GM12872 (cell line): Measurements from ENCODE around the gene NLRP3.

Experiments used
- TF ChIP-seq, protein P1 (sequence below): IDR thresholded peaks from 3 replicates; pipeline ENCODE4 v1.5.1; 2011; ENCODE audit warnings: low read depth, mild to moderate bottlenecking, low read length, moderate library complexity; ENCODE audit not compliant: insufficient read depth

Gene NLRP3

DNA sequence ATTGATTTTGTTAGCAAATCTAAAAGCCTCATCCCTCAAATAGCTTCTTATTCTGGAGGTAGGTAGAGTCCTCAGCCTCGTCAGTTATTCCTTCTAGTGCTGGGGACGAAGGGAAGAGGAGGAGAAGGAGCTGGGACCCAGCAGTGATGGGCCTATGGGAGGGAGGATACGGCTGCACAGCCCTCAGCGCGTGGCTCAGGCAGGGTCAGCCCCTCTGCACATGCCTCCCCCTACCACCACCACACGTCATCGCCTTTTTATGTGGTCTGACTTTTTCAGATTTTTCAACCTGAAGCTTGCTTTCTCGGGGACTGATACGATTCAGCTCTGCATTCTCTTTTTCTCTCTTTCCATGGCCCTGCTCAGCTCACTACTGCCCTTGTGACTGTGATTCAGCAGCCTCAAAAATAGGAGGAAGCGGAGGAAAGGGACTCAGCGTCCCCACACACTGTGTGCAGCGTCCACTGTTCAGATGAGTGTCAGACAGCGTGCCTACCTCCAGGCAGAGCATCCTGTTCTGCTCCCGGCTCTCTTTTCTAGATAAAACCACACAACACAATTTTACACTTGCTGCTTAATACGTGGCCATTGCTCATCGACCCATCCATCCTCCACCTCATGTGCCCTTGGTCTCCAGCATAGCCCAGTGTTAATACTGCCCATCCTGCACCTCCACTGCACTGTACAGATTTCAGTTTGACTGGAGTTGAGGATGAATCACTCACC is 41.1 kb downstream of the NLRP3 start:
- TF ChIP-seq, protein P1, sequence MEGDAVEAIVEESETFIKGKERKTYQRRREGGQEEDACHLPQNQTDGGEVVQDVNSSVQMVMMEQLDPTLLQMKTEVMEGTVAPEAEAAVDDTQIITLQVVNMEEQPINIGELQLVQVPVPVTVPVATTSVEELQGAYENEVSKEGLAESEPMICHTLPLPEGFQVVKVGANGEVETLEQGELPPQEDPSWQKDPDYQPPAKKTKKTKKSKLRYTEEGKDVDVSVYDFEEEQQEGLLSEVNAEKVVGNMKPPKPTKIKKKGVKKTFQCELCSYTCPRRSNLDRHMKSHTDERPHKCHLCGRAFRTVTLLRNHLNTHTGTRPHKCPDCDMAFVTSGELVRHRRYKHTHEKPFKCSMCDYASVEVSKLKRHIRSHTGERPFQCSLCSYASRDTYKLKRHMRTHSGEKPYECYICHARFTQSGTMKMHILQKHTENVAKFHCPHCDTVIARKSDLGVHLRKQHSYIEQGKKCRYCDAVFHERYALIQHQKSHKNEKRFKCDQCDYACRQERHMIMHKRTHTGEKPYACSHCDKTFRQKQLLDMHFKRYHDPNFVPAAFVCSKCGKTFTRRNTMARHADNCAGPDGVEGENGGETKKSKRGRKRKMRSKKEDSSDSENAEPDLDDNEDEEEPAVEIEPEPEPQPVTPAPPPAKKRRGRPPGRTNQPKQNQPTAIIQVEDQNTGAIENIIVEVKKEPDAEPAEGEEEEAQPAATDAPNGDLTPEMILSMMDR, result no peak

DNA sequence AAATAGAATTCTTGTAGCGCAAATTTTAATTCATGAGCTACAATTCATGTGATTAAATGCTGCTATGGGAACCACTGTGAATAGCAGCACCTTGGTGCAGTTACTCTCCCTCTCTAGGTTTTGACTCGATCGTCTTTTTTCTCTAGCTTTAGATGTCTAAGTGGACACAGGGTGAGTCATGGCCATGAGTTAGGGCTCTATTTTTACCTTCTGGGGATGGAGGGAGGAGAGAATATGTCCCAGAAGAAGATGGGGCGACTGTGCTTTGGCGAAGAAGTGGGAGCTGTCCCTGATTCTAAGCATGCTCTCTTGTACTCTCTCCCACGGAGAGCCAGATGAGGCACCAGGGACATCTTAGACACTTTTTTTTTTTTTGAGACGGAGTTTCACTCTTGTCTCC is 43.5 kb downstream of the NLRP3 start:
- TF ChIP-seq, protein P1, result no peak

DNA sequence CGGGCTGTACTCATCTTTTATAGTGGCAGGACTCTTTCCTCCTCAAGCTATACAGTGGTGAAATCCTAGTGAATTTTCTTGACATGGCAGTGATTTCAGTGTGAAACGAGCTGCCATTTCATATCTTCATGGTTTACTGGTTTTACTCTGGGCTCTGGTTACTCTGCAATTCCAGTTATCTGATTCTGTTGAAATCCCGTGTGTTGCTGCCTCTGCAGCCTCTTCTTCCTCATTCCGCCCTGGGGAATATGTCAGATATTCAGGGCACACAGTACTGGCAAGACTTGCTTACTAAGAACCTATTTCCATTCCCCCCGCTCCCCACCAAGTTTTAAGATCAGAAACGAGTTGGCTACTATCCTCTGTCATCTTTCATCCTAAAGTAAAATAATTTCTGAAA is 49.8 kb downstream of the NLRP3 start:
- TF ChIP-seq, protein P1, result no peak

DNA sequence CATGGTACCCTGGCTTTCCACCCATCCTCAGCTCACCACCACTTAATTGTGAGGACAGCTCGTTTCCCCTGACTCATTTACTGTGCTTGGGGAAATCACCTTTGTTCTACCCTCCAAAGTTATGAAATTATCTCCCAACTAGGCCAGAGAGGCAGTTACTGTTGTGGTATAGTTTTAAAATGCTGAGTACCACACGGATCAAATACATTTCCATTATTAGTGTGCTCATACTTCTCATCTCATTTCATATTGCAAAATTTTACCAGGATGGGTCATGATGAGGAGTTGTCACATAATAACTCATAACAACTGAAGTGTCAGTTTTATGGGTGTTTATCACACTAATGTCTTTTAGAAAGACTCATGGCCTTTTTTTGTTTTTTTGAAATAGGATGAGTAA is 51.2 kb downstream of the NLRP3 start:
- TF ChIP-seq, protein P1, result no peak

DNA sequence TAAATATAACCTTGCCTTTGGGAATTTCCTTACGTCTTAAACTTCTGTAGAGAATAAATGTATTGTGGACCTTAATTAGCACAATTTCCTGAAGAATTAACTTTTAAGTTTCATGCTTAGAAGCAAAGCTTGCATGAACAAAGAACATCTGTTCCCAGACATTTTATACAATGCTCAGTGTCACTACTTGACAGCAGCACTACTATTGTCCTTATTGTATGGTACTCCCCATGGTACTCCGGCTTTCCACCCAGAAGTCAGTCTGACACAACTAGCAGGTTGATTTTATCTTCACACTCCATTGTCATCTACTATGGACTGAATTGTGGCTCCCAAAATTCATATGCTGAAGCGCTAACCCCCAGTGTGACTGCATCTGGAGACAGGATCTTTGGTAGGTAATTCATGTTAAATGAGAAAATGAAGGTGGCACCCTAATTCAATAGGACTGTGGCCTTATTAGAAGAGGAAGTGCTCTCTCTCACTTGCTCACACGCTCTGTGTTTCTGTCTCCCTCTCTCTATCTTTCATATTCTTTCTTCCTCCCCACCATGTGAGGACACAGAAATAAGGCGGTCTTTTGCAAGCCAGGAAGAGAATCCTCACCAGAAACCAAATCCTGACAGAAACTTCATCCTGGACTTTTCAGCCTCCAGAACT is 52.6 kb downstream of the NLRP3 start:
- TF ChIP-seq, protein P1, result no peak

DNA sequence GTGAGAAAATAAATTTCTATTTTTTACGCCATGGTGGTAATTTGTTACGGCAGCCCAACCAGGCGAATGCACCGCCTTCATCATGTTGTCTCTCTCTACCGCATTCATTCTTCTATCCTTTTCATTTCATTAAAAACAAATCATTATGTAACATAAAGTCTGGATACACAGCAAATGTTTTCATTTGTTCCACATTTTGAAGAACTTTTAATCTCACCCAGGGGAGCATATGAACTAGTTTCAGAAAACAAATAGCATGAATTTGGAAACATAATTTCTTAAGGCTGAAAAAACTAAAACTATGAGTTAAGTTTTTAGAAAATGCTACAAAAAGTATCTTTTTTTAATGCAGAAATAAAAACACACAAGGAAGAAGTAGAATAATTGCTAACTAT is 53.2 kb downstream of the NLRP3 start:
- TF ChIP-seq, protein P1, result no peak

DNA sequence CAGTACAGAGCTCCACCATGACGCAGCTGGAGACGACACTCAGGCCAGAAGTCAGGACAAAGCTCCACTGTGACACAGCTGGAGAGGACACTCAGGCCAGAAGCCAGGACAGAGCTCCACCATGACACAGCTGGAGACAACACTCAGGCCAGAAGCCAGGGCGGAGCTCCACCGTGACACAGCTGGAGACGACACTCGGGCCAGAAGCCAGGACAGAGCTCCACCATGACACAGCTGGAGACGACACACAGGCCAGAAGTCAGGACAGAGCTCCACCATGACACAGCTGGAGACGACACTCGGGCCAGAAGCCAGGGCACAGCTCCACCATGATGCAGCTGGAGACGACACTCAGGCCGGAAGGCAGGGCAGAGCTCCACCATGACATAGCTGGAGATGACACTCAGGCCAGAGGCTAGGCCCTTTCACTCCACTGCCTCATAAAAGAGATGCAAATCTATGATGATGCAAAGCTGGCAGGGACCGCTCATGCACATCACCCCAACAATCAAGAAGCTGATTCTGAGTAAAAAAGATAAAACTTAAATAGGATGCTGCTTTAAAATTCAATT is 55.6 kb downstream of the NLRP3 start:
- TF ChIP-seq, protein P1, result no peak
